ENCODE data around the gene ADM2.

The ADM2 gene

GRCh38 chr22:50535113-50535512 is 53.8 kb downstream of the ADM2 start:
- in situ Hi-C loops (cut with MboI; ENCODE audit: low sequenced_read_pairs, unreplicated experiment) = no loop called here
- no peak for TF ChIP-seq CTCF (IDR thresholded peaks at IDR 0.05; ENCODE audit: borderline replicate concordance, control extremely low read depth, extremely low read depth, insufficient read depth, missing control alignments)
- no peak for DNase-seq (ENCODE audit: low spot score)
